GM12878 (cell line): ENCODE data around the gene GALNT17. TPM values are rescaled to one million over a fixed set of nuclear protein-coding genes. Genes with fewer than 3 reads are reported as not detected.

Experiments
- ATAC-seq: fragments of 200-7000 bp; cut with Tn5 transposase; 3 replicates; pipeline ENCODE4 v1.9.1; 2020; ENCODE audit warnings: mild to moderate bottlenecking, moderate library complexity
- BruUV-seq: library from RNA; stranded (reverse); fragments of 400-500 nt; replicated peaks from 2 replicates; lab custom pipeline; 2021; lab: Mats Ljungman, UMichigan
- CTCF ChIA-PET: fragments of 300-600 bp; sonication (Branson Sonifier 250); formaldehyde crosslinking; extraction: SDS; loops from one replicate; lab custom pipeline; 2021; ENCODE audit warnings: inconsistent platforms; lab: Yijun Ruan, JAX
- POLR2A ChIA-PET: fragments of 350-600 bp; formaldehyde crosslinking; extraction: SDS; loops from one replicate; lab custom pipeline; 2021; ENCODE audit warnings: inconsistent platforms; lab: Charles Lee
- RAD21 ChIA-PET: fragments of 300-600 bp; sonication (Branson Sonifier 250); formaldehyde crosslinking; loops from one replicate; lab custom pipeline; 2023; ENCODE audit warnings: antibody characterized with exemption; ENCODE audit not compliant: unreplicated experiment; lab: Charles Lee
- SMC1A ChIA-PET: fragments of 300-600 bp; sonication (Branson Sonifier 250); formaldehyde crosslinking; loops from one replicate; lab custom pipeline; 2023; ENCODE audit not compliant: unreplicated experiment, uncharacterized antibody; lab: Charles Lee
- DNase-seq: peaks from one replicate; pipeline ENCODE4 v3.0.0-alpha.2; 2011; ENCODE audit warnings: low read depth, low spot score
- FAIRE-seq: peaks from 3 replicates; lab custom pipeline; 2011; peaks lifted over from hg19 to GRCh38; lab: Jason Lieb, UNC
- H2AFZ ChIP-seq: 2 replicates; pipeline ENCODE4 v1.6.0; 2011; ENCODE audit warnings: low read depth, low read length, control low read depth; ENCODE audit not compliant: control insufficient read depth
- H3K27ac ChIP-seq: 2 replicates; pipeline ENCODE4 v1.5.1; 2011; ENCODE audit warnings: control low read depth; ENCODE audit not compliant: control insufficient read depth, insufficient read depth
- H3K27me3 ChIP-seq, 2 experiments: replicated peaks in 1 of 2; 2 replicates each; pipeline versions ENCODE4 v1.6.0 to v1.6.1; 2011; ENCODE audit warnings: low read length in 1 of 2; ENCODE audit not compliant: control insufficient read depth in 2 of 2, insufficient read depth in 2 of 2
- H3K36me3 ChIP-seq, 2 experiments: 2 replicates each; pipeline ENCODE4 v1.5.1; 2011; ENCODE audit warnings: low read length in 1 of 2; ENCODE audit not compliant: control insufficient read depth in 2 of 2, insufficient read depth in 2 of 2
- H3K4me1 ChIP-seq: 2 replicates; pipeline ENCODE4 v1.6.1; 2011; ENCODE audit warnings: mild to moderate bottlenecking, low read length, moderate library complexity, mixed read lengths; ENCODE audit not compliant: control insufficient read depth, insufficient read depth
- H3K4me2 ChIP-seq: 2 replicates; pipeline ENCODE4 v1.6.0; 2011; ENCODE audit warnings: control low read depth; ENCODE audit not compliant: control insufficient read depth, insufficient read depth
- H3K4me3 ChIP-seq: fragments of 200-600 bp; sonication (generic); 2 replicates; pipeline ENCODE4 v1.5.1; 2016
- H3K79me2 ChIP-seq: 2 replicates; pipeline ENCODE4 v1.6.0; 2011; ENCODE audit warnings: low read length; ENCODE audit not compliant: control insufficient read depth, insufficient read depth
- H3K9ac ChIP-seq: 2 replicates; pipeline ENCODE4 v1.8.0; 2011; ENCODE audit warnings: low read length, control low read depth, mixed read lengths; ENCODE audit not compliant: control insufficient read depth, insufficient read depth
- H3K9me3 ChIP-seq: replicated peaks from 3 replicates; pipeline ENCODE4 v1.5.1; 2011; ENCODE audit warnings: mild to moderate bottlenecking, low read length; ENCODE audit not compliant: control insufficient read depth, insufficient read depth
- H4K20me1 ChIP-seq: 2 replicates; pipeline ENCODE4 v1.6.0; 2011; ENCODE audit not compliant: control insufficient read depth, insufficient read depth
- GATAD2B ChIP-seq: fragments of 450-650 bp; conservative IDR thresholded peaks from 2 replicates; pipeline ENCODE4 v1.6.1; 2017; ENCODE audit warnings: low read depth, mild to moderate bottlenecking, moderate library complexity
- LARP7 ChIP-seq: fragments of 450-650 bp; IDR thresholded peaks from 2 replicates; pipeline ENCODE4 v1.6.1; 2017; ENCODE audit warnings: mild to moderate bottlenecking
- MEF2A ChIP-seq: IDR thresholded peaks from 2 replicates; pipeline ENCODE4 v1.6.1; 2011; ENCODE audit warnings: low read depth, mild to moderate bottlenecking, low read length, moderate library complexity; ENCODE audit not compliant: insufficient read depth
- PML ChIP-seq: IDR thresholded peaks from 2 replicates; pipeline ENCODE4 v1.6.1; 2012; ENCODE audit warnings: low read length, inconsistent platforms
- POLR2AphosphoS5 ChIP-seq: IDR thresholded peaks from 2 replicates; pipeline ENCODE4 v1.6.1; 2011; ENCODE audit warnings: mild to moderate bottlenecking, low read length, inconsistent platforms
- RBBP5 ChIP-seq: fragments of 200-600 bp; sonication (generic); conservative IDR thresholded peaks from 2 replicates; pipeline ENCODE4 v1.6.1; 2016
- WGBS: methylation state at CpG from one replicate; pipeline ENCODE4 v1.1.6; 2016; ENCODE audit warnings: low lambda C conversion rate; ENCODE audit not compliant: insufficient replicate concordance, insufficient coverage; ENCODE audit errors: missing lambda C conversion rate; 5-methylcytosine and 5-hydroxymethylcytosine counted together
- in situ Hi-C: fragments of 300-500 bp; cut with MboI; formaldehyde crosslinking; loops from 9 replicates; pipeline ENCODE4 v1.14.3; 2018; ENCODE audit warnings: mixed read lengths
- intact Hi-C: fragments of 100-400 bp; cut with micrococcal nuclease; formaldehyde crosslinking; loops from one replicate; pipeline ENCODE4 v1.14.2; 2022; ENCODE audit not compliant: unreplicated experiment
- polyA plus RNA-seq, 11 experiments: library from polyadenylated mRNA; depleted of rRNA in 4 of 11; unstranded in 6 of 11; stranded (reverse) in 5 of 11; fragments of >200 nt; fragmentation: Nextera tagmentation in 4 of 11; fragmentation: Illumina TruSeq in 1 of 11; extraction: Ambion mirVana in 4 of 11; extraction: Trizol in 1 of 11; gene quantifications; 1 replicate in 1 of 11; 2 replicates in 10 of 11; pipeline versions ENCODE4 v1.2.1 to v1.2.3, GENCODE V29; 2011 to 2016; ENCODE audit warnings: inconsistent platforms in 2 of 11, missing spikeins in 2 of 11, low read depth in 1 of 11
- total RNA-seq, 4 experiments: library from RNA; depleted of rRNA in 3 of 4; stranded (reverse); fragments of >200 nt in 3 of 4; fragmentation: Illumina TruSeq in 1 of 4; extraction: Trizol in 1 of 4; gene quantifications; 2 replicates each; pipeline versions ENCODE4 v1.2.1 to v1.2.3, GENCODE V29; 2013 to 2021
- TF ChIP-seq, protein P1 (sequence below): IDR thresholded peaks from 2 replicates; pipeline ENCODE4 v1.6.1; 2012; ENCODE audit warnings: mild to moderate bottlenecking, low read depth, low read length

Gene GALNT17
- total and polyA plus RNA-seq, 10 of the 15 experiments (the other 5 are each of a cell fraction or from before 2014, with no cell fraction given), result 0.12 to 0.15 TPM; not detected in 8

DNA sequence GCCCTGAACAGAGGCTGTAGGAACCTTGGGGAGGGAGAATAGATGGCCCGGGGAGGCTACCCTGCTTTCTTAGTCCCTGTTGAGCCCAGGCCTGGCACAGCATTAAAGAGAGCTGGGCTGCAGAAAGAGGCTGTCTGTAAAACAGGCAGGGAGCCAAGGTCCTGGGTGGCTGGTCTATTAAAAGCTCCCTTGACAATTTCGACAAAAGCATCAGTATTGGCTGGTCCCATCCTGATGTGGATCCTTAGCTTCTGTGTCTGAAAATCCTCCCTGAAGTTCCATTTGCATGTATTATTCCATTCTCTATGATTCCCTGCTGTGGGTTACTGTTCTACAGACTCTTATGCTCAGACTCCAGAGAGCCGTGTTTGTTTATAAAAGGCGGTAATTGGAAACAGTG, 158.5 kb downstream of the GALNT17 start:
- H2AFZ ChIP-seq, result no peak overlapping the region
- no peak for FAIRE-seq
- no peaks in the 10 kb centered on the region for H3K27me3 ChIP-seq
- ChIA-PET POLR2A (no interaction called here), SMC1A (no interaction called here), CTCF (no interaction called here), RAD21 (no interaction called here)
- H3K9ac ChIP-seq, result no peak overlapping the region
- H3K36me3 ChIP-seq, result no peaks in the 10 kb centered on the region
- H3K27ac ChIP-seq, result no peak overlapping the region
- intact Hi-C loops (no loop called here), in situ Hi-C loops (no loop called here)
- H3K9me3 ChIP-seq, result no peaks in the 10 kb centered on the region; the same call in 2 of the 3 replicates
- H3K79me2 ChIP-seq, result no peaks in the 10 kb centered on the region
- 25% methylated on average over 4 of the region's 4 CpGs for WGBS
- no TSS peak for BruUV-seq
- H3K4me1 ChIP-seq, result no peaks in the 10 kb centered on the region
- H4K20me1 ChIP-seq, result no peaks in the 10 kb centered on the region
- no peak for ATAC-seq
- TF ChIP-seq RBBP5, result no peak
- no peak for TF ChIP-seq LARP7
- no peak for TF ChIP-seq PML
- TF ChIP-seq, protein P1, sequence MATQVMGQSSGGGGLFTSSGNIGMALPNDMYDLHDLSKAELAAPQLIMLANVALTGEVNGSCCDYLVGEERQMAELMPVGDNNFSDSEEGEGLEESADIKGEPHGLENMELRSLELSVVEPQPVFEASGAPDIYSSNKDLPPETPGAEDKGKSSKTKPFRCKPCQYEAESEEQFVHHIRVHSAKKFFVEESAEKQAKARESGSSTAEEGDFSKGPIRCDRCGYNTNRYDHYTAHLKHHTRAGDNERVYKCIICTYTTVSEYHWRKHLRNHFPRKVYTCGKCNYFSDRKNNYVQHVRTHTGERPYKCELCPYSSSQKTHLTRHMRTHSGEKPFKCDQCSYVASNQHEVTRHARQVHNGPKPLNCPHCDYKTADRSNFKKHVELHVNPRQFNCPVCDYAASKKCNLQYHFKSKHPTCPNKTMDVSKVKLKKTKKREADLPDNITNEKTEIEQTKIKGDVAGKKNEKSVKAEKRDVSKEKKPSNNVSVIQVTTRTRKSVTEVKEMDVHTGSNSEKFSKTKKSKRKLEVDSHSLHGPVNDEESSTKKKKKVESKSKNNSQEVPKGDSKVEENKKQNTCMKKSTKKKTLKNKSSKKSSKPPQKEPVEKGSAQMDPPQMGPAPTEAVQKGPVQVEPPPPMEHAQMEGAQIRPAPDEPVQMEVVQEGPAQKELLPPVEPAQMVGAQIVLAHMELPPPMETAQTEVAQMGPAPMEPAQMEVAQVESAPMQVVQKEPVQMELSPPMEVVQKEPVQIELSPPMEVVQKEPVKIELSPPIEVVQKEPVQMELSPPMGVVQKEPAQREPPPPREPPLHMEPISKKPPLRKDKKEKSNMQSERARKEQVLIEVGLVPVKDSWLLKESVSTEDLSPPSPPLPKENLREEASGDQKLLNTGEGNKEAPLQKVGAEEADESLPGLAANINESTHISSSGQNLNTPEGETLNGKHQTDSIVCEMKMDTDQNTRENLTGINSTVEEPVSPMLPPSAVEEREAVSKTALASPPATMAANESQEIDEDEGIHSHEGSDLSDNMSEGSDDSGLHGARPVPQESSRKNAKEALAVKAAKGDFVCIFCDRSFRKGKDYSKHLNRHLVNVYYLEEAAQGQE, result no peak
- TF ChIP-seq GATAD2B, result no peak
- no peak for TF ChIP-seq POLR2AphosphoS5
- TF ChIP-seq MEF2A, result no peak
- DNase-seq, result no peak
- H3K4me3 ChIP-seq, result no peak overlapping the region
- no peak overlapping the region for H3K4me2 ChIP-seq
